ENCODE measurements around the gene GNG12.

DNA sequence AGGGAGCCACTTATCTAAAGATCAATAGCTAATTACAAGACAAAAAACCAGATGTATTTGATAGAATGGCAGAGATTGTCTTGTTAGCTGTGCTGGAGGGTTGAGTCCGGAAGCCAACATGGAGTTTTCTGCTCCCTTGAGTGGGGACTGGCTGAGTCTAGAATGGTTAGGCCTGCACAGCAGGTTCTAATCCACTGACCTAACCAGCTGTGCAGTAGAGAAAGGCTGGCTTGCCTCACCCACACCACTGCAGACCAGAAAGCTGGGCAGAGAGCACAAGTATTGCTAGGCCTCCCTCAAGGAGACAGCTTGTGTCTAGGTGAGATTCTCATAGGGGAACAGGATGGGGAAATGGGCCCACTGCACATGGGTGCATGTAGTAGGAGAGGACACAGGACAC, 11.7 kb upstream of the GNG12 start:
- TF ChIP-seq CTCF (IDR thresholded peaks at IDR 0.05 in 8 of 11, conservative IDR thresholded peaks at IDR 0.05 in 3 of 11) (no peak), POLR2A (IDR thresholded peaks at IDR 0.05) (no peak), POLR2AphosphoS5 (IDR thresholded peaks at IDR 0.05) (no peak)
